Left lung (tissue), 10 donors: Measurements from ENCODE around the gene ZNF391. TPM values are rescaled to one million over a fixed set of nuclear protein-coding genes. Genes with fewer than 3 reads are reported as not detected.

Experiments
- ATAC-seq: fragments of 200-7000 bp; cut with Tn5 transposase; one replicate; pipeline ENCODE4 v1.9.1; 2020; ENCODE audit warnings: moderate library complexity
- DNase-seq, 4 donors: peaks; one replicate each; pipeline ENCODE4 v3.0.0-alpha.2; 2013 to 2020
- H3K27ac ChIP-seq, 2 donors: fragments of 200-600 bp; sonication (generic) in 1 of 2; one replicate each; pipeline versions ENCODE4 v1.5.0 to v1.8.0; 2020 to 2021
- H3K27me3 ChIP-seq, 2 donors: fragments of 200-600 bp; sonication (generic) in 1 of 2; one replicate each; pipeline versions ENCODE4 v1.5.0 to v1.8.0; 2020 to 2021
- H3K36me3 ChIP-seq, 2 donors: fragments of 200-600 bp; sonication (generic) in 1 of 2; one replicate each; pipeline versions ENCODE4 v1.5.0 to v1.8.0; 2020 to 2021
- H3K4me1 ChIP-seq, 2 donors: fragments of 200-600 bp; one replicate each; pipeline ENCODE4 v1.8.0; 2021
- H3K4me3 ChIP-seq, 2 donors: fragments of 200-600 bp; sonication (generic) in 1 of 2; one replicate each; pipeline versions ENCODE4 v1.5.0 to v1.8.0; 2020 to 2021; ENCODE audit warnings: mild to moderate bottlenecking in 1 of 2
- H3K9me3 ChIP-seq, 2 donors: fragments of 200-600 bp; sonication (generic) in 1 of 2; one replicate each; pipeline versions ENCODE4 v1.5.0 to v1.8.0; 2020 to 2021
- intact Hi-C, 2 donors: fragments of 100-400 bp; cut with DNase I; formaldehyde crosslinking; loops; one replicate each; pipeline versions ENCODE4 v1.11.2 to v1.14.2; 2022
- polyA plus RNA-seq, 6 donors: library from polyadenylated mRNA; unstranded; fragments of 120-200 nt; gene quantifications; one replicate each; pipeline ENCODE4 v1.2.1, GENCODE V29; 2013; ENCODE audit not compliant: insufficient read length in 6 of 6
- total RNA-seq, 2 donors: library from RNA; stranded (reverse); fragmentation: NEBNext Ultra II Directional; extraction: Animal tissue kit (Norgen Biotek cat#: 25700); gene quantifications; one replicate each; pipeline ENCODE4 v1.2.1, GENCODE V29; 2021
- TF ChIP-seq, protein P1 (sequence below), 2 donors: fragments of 200-600 bp; sonication (generic) in 1 of 2; IDR thresholded peaks; one replicate each; pipeline versions ENCODE4 v1.5.0 to v1.8.0; 2021; ENCODE audit warnings: antibody characterized with exemption in 2 of 2
- donor health status: DM: no; HTN: yes; CAD: no.
- donor health status: DM: no; HTN: no; CAD: no.

Gene ZNF391
- total and polyA plus RNA-seq, 8 donors: 2.5 to 20.3 (median 15.3) TPM

DNA sequence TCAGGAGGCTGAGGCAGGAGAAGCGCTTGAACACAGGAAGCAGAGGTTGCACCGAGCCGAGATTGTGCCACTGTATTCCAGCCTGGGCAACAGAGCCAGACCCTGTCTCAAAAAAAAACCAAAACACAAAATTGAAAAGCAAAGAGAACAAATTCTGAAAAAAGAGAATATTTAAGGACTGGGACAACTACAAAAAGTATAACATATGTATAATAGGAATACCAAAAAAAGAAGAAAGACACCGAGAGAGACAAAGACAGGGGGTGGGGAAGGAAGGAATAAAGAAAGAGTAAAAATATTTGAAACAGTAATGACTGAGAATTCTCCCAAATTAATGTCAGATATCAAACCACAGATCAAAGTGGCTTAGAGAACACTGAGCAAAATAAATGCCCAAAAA, 5.5 kb upstream of the ZNF391 start:
- H3K4me1 ChIP-seq: peaks cover 0 to 1% of the 10 kb centered on the region in 2 donors
- H3K27ac ChIP-seq: no peak overlapping the region
- ATAC-seq (no peak), DNase-seq (no peak)
- no peaks in the 10 kb centered on the region for H3K36me3 ChIP-seq
- peaks cover 0 to 19% of the 10 kb centered on the region in 2 donors for H3K27me3 ChIP-seq
- H3K4me3 ChIP-seq: no peak overlapping the region
- intact Hi-C loops: no loop called here
- TF ChIP-seq, protein P1, sequence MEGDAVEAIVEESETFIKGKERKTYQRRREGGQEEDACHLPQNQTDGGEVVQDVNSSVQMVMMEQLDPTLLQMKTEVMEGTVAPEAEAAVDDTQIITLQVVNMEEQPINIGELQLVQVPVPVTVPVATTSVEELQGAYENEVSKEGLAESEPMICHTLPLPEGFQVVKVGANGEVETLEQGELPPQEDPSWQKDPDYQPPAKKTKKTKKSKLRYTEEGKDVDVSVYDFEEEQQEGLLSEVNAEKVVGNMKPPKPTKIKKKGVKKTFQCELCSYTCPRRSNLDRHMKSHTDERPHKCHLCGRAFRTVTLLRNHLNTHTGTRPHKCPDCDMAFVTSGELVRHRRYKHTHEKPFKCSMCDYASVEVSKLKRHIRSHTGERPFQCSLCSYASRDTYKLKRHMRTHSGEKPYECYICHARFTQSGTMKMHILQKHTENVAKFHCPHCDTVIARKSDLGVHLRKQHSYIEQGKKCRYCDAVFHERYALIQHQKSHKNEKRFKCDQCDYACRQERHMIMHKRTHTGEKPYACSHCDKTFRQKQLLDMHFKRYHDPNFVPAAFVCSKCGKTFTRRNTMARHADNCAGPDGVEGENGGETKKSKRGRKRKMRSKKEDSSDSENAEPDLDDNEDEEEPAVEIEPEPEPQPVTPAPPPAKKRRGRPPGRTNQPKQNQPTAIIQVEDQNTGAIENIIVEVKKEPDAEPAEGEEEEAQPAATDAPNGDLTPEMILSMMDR (IDR thresholded peaks at IDR 0.05): no peak
- H3K9me3 ChIP-seq: peaks cover 0 to 22% of the 10 kb centered on the region in 2 donors

DNA sequence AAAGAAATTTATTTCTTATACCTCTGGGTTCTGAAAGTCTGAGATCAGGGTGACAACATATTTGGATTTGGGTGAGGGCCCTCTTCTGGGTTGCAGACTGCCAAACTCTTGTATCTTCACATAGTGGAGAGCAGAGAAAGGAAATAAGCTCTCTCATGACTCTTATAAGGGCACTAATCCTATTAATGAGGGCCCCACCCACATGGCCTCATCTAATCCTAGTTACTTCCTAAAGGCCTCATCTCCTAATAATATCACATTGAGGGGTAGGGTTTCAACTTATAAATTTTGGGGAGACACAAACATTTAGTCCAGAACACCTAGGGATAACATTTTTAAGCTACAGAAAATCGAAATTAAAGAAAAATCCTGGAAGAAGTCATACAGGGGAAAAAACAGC, 5.1 kb upstream of the ZNF391 start:
- H3K36me3 ChIP-seq: no peaks in the 10 kb centered on the region
- peaks cover 0 to 22% of the 10 kb centered on the region in 2 donors for H3K9me3 ChIP-seq
- DNase-seq: no peak
- no peak overlapping the region for H3K27ac ChIP-seq
- H3K4me3 ChIP-seq: no peak overlapping the region
- no peak for ATAC-seq
- peaks cover 0 to 19% of the 10 kb centered on the region in 2 donors for H3K27me3 ChIP-seq
- intact Hi-C loops: no loop called here
- TF ChIP-seq, protein P1 (IDR thresholded peaks at IDR 0.05): no peak
- peaks cover 0 to 6% of the 10 kb centered on the region in 2 donors for H3K4me1 ChIP-seq

DNA sequence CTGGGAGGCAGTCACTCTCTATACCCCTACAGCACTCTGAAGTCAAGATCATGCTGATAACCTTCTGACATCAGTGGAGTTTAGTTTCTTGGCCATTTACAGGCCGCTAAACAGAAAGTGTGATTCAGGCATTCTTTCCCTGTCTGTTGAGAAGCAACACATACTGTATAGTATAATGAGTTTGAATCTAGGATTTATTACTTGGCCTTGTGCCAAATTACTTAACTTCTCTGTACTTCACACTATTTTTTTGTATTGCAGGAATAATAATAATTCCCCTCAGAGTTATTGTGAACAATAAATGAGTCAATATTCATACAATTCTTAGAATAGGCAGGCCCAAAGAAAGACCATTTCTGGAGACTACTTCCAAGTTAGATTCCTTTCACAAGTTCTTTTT, 4.1 kb downstream of the ZNF391 start:
- intact Hi-C loops: no loop called here
- H3K27ac ChIP-seq: no peak overlapping the region
- no peaks in the 10 kb centered on the region for H3K27me3 ChIP-seq
- DNase-seq: no peak
- H3K9me3 ChIP-seq: peaks cover 0 to 9% of the 10 kb centered on the region in 2 donors
- no peaks in the 10 kb centered on the region for H3K36me3 ChIP-seq
- TF ChIP-seq, protein P1 (IDR thresholded peaks at IDR 0.05): no peak
- H3K4me3 ChIP-seq: no peak overlapping the region
- ATAC-seq: no peak
- H3K4me1 ChIP-seq: peaks cover 0 to 13% of the 10 kb centered on the region in 2 donors

DNA sequence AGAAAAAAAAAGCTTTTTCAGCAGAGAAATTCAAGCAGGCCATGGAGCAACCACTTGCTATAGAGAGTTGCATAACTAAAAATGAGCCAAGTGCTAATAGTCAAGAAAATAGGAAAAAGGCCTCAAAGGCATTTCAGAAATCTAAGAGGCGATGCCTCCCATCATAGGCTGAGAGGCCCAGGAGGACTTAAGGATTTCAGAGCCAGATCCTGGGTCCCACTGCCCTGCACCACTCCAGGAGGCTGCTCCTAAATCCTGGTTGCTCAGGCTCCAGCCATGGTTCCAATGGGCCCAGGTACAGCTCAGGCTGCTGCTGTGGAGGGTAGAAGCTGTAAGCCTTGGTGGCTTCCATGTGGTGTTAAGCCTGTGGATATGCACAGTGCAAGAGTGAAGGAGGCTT, 5.5 kb downstream of the ZNF391 start:
- intact Hi-C loops: no loop called here
- ATAC-seq (no peak), DNase-seq (no peak)
- Histone ChIP-seq H3K27me3 (no peaks in the 10 kb centered on the region), H3K4me3 (no peak overlapping the region), H3K4me1 (peaks cover 0 to 7% of the 10 kb centered on the region in 2 donors), H3K36me3 (no peaks in the 10 kb centered on the region), H3K9me3 (peaks cover 0 to 20% of the 10 kb centered on the region in 2 donors), H3K27ac (no peak overlapping the region)
- TF ChIP-seq, protein P1 (IDR thresholded peaks at IDR 0.05): no peak

DNA sequence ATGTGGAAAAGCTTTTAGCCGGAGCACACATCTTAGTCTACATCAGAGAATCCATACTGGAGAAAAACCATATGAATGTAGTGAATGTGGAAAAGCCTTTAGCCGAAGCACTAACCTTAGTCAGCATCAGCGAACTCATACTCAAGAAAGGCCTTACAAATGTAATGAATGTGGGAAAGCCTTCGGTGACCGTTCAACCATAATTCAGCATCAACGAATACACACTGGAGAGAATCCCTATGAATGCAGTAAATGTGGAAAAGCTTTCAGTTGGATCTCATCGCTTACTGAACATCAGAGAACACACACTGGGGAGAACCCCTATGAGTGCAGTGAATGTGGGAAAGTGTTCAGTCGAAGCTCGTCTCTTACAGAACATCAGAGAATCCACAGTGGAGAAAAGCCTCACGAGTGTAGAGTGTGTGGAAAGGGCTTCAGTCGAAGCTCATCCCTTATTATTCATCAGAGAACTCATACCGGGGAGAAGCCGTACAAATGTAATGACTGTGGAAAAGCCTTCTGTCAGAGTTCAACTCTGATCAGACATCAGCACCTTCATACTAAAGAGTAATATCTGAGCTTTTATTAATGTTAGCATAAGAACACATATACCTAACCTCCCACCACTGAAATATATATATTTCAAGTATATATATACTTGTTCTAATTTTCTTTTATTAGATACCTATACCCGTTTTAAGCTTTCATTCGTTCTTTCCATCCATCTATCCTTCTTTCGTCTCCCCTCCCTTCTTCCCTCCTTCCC, 12.5 kb downstream of the ZNF391 start:
- H3K9me3 ChIP-seq: peaks cover 0 to 66% of the 10 kb centered on the region in 2 donors
- no peaks in the 10 kb centered on the region for H3K27me3 ChIP-seq
- intact Hi-C loops: no loop called here
- H3K36me3 ChIP-seq: peaks cover 0 to 24% of the 10 kb centered on the region in 2 donors
- ATAC-seq: no peak
- no peaks in the 10 kb centered on the region for H3K4me1 ChIP-seq
- H3K4me3 ChIP-seq: no peak overlapping the region
- no peak overlapping the region for H3K27ac ChIP-seq
- TF ChIP-seq, protein P1 (IDR thresholded peaks at IDR 0.05): no peak
- no peak for DNase-seq
